Panc1 (cell line): ENCODE results near the gene PICALM. TPM values are rescaled to one million over a fixed set of nuclear protein-coding genes. Genes with fewer than 3 reads are reported as not detected.
"Not testable (repeated sequence)": the region's sequence is repeated elsewhere in the genome, so short reads cannot be mapped to it uniquely, and the experiment has no call there.

ENCODE experiments used
- ATAC-seq: fragments of 200-7000 bp; cut with Tn5 transposase; 2 replicates; pipeline ENCODE4 v1.9.1; 2020; ENCODE audit warnings: mild to moderate bottlenecking, moderate library complexity
- BruUV-seq: library from RNA; stranded (reverse); fragments of 400-500 nt; replicated peaks from 2 replicates; lab custom pipeline; 2021; lab: Mats Ljungman, UMichigan
- CTCF ChIA-PET: fragments of 300-600 bp; sonication (Branson Sonifier 250); formaldehyde crosslinking; loops from one replicate; lab custom pipeline; 2022; ENCODE audit warnings: antibody characterized with exemption; lab: Charles Lee
- POLR2A ChIA-PET: fragments of 300-600 bp; sonication (Branson Sonifier 250); formaldehyde crosslinking; loops from one replicate; lab custom pipeline; 2022; ENCODE audit warnings: antibody characterized with exemption; lab: Charles Lee
- DNase-seq: peaks from one replicate; pipeline ENCODE4 v3.0.0-alpha.2; 2010; ENCODE audit warnings: low read depth, low spot score
- H3K27ac ChIP-seq: 2 replicates; pipeline ENCODE4 v1.5.1; 2011; ENCODE audit warnings: mild to moderate bottlenecking, low read length, inconsistent platforms
- H3K27me3 ChIP-seq: fragments of 200-500 bp; sonication (Bioruptor generic); 2 replicates; pipeline ENCODE4 v1.6.0; 2014; ENCODE audit warnings: low read length, inconsistent platforms; ENCODE audit not compliant: control insufficient read depth, insufficient read depth
- H3K36me3 ChIP-seq: fragments of 200-500 bp; sonication (Bioruptor generic); 2 replicates; pipeline ENCODE4 v1.5.1; 2014; ENCODE audit warnings: inconsistent platforms, mild to moderate bottlenecking, low read length, moderate library complexity; ENCODE audit not compliant: control insufficient read depth, insufficient read depth
- H3K4me1 ChIP-seq: 2 replicates; pipeline ENCODE4 v1.5.1; 2011; ENCODE audit warnings: inconsistent platforms, mild to moderate bottlenecking, low read length, moderate library complexity; ENCODE audit not compliant: control insufficient read depth, insufficient read depth
- H3K4me3 ChIP-seq, 2 experiments: 2 replicates each; pipeline ENCODE4 v1.5.1; 2011 to 2012; ENCODE audit warnings: low read depth in 2 of 2, low read length in 2 of 2, mild to moderate bottlenecking in 2 of 2, inconsistent platforms in 1 of 2, moderate library complexity in 1 of 2
- H3K9me3 ChIP-seq: fragments of 200-500 bp; sonication (Bioruptor generic); 2 replicates; pipeline ENCODE4 v1.5.1; 2014; ENCODE audit warnings: low read depth, mild to moderate bottlenecking, inconsistent platforms, low read length, moderate library complexity; ENCODE audit not compliant: control insufficient read depth, insufficient read depth
- POLR2AphosphoS5 ChIP-seq: IDR thresholded peaks from 2 replicates; pipeline ENCODE4 v1.6.1; 2012; ENCODE audit warnings: mild to moderate bottlenecking, low read depth, low read length, moderate library complexity
- SIN3A ChIP-seq: IDR thresholded peaks from 2 replicates; pipeline ENCODE4 v1.6.1; 2012; ENCODE audit warnings: low read depth, mild to moderate bottlenecking, low read length, moderate library complexity, borderline replicate concordance; ENCODE audit not compliant: insufficient read depth
- TCF7L2 ChIP-seq: IDR thresholded peaks from 2 replicates; pipeline ENCODE4 v1.6.1; 2011; ENCODE audit warnings: mild to moderate bottlenecking, low read depth, low read length, inconsistent platforms
- in situ Hi-C: cut with HindIII; loops from 2 replicates; pipeline ENCODE4 v1.10.0; 2016; ENCODE audit warnings: low sequenced_read_pairs, low pct_unique_long_range_greater_than_20kb
- intact Hi-C: fragments of 100-400 bp; cut with micrococcal nuclease; formaldehyde crosslinking; loops from one replicate; pipeline ENCODE4 v1.10.0; 2022; ENCODE audit not compliant: unreplicated experiment
- total RNA-seq: library from RNA; stranded (reverse); gene quantifications from one replicate; pipeline ENCODE4 v1.2.1, GENCODE V29; 2021; ENCODE audit not compliant: unreplicated experiment
- TF ChIP-seq, protein P1 (sequence below), 2 experiments: IDR thresholded peaks; 2 replicates each; pipeline ENCODE4 v1.6.1; 2011 to 2012; ENCODE audit warnings: low read depth in 2 of 2, control low read depth in 1 of 2, low read length in 1 of 2, mild to moderate bottlenecking in 1 of 2, moderate library complexity in 1 of 2; ENCODE audit not compliant: insufficient read depth in 1 of 2
- TF ChIP-seq, protein P2 (sequence below): fragments of 450-650 bp; IDR thresholded peaks from 2 replicates; pipeline ENCODE4 v1.5.1; 2017; ENCODE audit warnings: mild to moderate bottlenecking

PICALM gene
- total RNA-seq, 1 experiment from 2014 or later = 153 TPM

DNA sequence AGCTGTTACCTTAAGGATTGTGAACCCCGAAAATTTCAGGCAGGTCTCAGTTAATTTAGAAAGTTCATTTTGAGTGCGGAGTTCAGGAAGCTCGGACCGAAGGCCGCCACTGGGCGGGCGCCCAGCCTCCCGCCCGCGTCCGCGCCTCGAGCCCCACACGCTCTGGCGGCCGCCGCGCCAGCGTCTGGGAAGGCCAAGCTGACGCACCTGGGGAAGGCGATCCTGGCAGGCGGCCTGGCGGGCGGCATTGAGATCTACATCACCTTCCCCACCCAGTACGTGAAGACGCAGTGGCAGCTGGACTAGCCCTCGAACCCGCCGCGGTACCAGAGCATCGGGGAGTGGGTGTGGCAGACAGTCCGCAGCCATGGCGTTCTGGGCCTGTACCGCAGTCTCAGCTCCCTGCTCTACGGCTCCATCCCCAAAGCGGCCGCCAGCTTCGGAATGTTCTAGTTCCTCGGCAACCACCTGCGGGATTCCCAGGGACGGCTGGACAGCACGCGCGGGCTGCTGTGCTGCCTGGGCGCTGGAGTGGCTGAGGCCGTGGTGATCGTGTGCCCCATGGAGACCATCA is 134.2 kb downstream of the PICALM start:
- no peak for TF ChIP-seq TCF7L2
- TF ChIP-seq, protein P1, sequence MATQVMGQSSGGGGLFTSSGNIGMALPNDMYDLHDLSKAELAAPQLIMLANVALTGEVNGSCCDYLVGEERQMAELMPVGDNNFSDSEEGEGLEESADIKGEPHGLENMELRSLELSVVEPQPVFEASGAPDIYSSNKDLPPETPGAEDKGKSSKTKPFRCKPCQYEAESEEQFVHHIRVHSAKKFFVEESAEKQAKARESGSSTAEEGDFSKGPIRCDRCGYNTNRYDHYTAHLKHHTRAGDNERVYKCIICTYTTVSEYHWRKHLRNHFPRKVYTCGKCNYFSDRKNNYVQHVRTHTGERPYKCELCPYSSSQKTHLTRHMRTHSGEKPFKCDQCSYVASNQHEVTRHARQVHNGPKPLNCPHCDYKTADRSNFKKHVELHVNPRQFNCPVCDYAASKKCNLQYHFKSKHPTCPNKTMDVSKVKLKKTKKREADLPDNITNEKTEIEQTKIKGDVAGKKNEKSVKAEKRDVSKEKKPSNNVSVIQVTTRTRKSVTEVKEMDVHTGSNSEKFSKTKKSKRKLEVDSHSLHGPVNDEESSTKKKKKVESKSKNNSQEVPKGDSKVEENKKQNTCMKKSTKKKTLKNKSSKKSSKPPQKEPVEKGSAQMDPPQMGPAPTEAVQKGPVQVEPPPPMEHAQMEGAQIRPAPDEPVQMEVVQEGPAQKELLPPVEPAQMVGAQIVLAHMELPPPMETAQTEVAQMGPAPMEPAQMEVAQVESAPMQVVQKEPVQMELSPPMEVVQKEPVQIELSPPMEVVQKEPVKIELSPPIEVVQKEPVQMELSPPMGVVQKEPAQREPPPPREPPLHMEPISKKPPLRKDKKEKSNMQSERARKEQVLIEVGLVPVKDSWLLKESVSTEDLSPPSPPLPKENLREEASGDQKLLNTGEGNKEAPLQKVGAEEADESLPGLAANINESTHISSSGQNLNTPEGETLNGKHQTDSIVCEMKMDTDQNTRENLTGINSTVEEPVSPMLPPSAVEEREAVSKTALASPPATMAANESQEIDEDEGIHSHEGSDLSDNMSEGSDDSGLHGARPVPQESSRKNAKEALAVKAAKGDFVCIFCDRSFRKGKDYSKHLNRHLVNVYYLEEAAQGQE (IDR thresholded peaks at IDR 0.05; ENCODE audit: insufficient read depth in 1 of 2, low read depth in 2 of 2, low read length in 1 of 2) = no peak
- TF ChIP-seq POLR2AphosphoS5 = no peak
- no peak for TF ChIP-seq SIN3A
- TF ChIP-seq, protein P2, sequence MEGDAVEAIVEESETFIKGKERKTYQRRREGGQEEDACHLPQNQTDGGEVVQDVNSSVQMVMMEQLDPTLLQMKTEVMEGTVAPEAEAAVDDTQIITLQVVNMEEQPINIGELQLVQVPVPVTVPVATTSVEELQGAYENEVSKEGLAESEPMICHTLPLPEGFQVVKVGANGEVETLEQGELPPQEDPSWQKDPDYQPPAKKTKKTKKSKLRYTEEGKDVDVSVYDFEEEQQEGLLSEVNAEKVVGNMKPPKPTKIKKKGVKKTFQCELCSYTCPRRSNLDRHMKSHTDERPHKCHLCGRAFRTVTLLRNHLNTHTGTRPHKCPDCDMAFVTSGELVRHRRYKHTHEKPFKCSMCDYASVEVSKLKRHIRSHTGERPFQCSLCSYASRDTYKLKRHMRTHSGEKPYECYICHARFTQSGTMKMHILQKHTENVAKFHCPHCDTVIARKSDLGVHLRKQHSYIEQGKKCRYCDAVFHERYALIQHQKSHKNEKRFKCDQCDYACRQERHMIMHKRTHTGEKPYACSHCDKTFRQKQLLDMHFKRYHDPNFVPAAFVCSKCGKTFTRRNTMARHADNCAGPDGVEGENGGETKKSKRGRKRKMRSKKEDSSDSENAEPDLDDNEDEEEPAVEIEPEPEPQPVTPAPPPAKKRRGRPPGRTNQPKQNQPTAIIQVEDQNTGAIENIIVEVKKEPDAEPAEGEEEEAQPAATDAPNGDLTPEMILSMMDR = no peak
- intact Hi-C loops = no loop called here
- no peak for DNase-seq

DNA sequence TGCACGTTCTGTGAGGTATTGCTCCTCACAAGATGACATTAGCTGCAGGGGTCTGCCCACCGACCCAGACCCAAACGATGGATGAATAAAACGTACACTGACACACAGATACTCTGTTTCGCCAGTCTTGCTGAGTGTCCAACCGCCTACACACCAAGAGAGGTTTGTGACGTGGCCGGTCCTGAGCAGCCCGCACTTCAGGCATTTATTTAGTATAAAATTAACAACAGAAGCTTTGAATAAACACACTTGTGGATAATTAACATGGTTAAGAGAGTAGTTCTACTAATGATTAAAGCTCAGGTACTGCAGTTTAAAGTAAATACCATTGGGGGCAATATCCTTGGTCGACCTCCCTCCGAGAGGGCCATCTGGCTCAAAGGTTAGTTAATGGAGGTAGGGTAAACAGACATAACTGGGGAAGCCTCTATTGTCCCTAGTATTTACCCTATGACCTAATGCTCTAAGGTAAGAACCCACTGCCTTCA is 138.0 kb downstream of the PICALM start:
- intact Hi-C loops = no loop called here
- in situ Hi-C loops = no loop called here
- no TSS peak for BruUV-seq
- TF ChIP-seq, protein P2 = no peak
- no peak for TF ChIP-seq SIN3A
- no peak for TF ChIP-seq POLR2AphosphoS5
- TF ChIP-seq TCF7L2 = no peak
- TF ChIP-seq, protein P1 (IDR thresholded peaks at IDR 0.05; ENCODE audit: insufficient read depth in 1 of 2, low read depth in 2 of 2, low read length in 1 of 2) = no peak
- ChIA-PET POLR2A (no interaction called here), CTCF (no interaction called here)
- Histone ChIP-seq H3K4me1 (no peaks in the 10 kb centered on the region), H3K4me3 (no peak overlapping the region), H3K27me3 (no peaks in the 10 kb centered on the region), H3K36me3 (no peaks in the 10 kb centered on the region), H3K27ac (no peak overlapping the region), H3K9me3 (no peaks in the 10 kb centered on the region)
- DNase-seq = no peak
- ATAC-seq = no peak

More for the DNA sequence above, 134.2 kb downstream of the PICALM start:
- no peak for ATAC-seq
- POLR2A ChIA-PET = no interaction called here
- Histone ChIP-seq H3K27me3 (no peaks in the 10 kb centered on the region), H3K4me3 (no peak overlapping the region), H3K27ac (no peak overlapping the region), H3K36me3 (no peaks in the 10 kb centered on the region), H3K4me1 (no peaks in the 10 kb centered on the region), H3K9me3 (no peaks in the 10 kb centered on the region)
- no TSS peak for BruUV-seq
- CTCF ChIA-PET = no interaction called here
- in situ Hi-C loops = no loop called here

DNA sequence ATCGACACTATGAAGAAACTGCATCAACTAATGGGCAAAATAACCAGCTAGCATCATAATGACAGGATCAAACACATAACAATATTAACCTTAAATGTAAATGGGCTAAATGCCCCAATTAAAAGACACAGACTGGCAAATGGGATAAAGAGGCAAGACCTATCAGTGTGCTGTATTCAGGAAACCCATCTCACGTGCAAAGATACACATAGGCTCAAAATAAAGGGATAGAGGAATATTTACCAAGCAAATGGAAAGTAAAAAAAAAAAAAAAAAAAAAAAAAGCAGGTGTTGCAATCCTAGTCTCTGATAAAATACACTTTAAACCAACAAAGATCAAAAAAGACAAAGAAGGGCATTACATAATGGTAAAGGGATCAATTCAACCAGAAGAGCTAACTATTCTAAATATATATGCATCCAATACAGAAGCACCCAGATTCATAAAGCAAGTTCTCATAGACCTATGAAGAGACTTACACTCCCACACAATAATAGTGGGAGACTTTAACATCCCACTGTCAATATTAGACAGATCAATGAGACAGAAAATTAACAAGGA is 142.2 kb downstream of the PICALM start:
- DNase-seq, H3K4me1 ChIP-seq, ATAC-seq, H3K27me3 ChIP-seq, intact Hi-C loops, in situ Hi-C loops, CTCF ChIA-PET, BruUV-seq, H3K9me3 ChIP-seq, H3K36me3 ChIP-seq, H3K4me3 ChIP-seq, H3K27ac ChIP-seq: not testable (repeated sequence)
- POLR2A ChIA-PET = interaction anchor here (0.7 kb wide), 1 partner anchor 17 kb away, joined by 8 read pairs; no protein-coding TSS in a partner anchor
